SHP77 treated with DMSO at 0.1 percent for 48 hours (cell line): ENCODE measurements around the gene NRP2.

Source experiments
- DNase-seq: peaks from one replicate; lab custom pipeline; 2025; lab: John Stamatoyannopoulos, UW

Gene NRP2

GRCh38 chr2:205805136-205805535, 122.8 kb downstream of the NRP2 start:
- no peak for DNase-seq

GRCh38 chr2:205806143-205806905, 124.0 kb downstream of the NRP2 start:
- no peak for DNase-seq

GRCh38 chr2:205807229-205807628, 124.9 kb downstream of the NRP2 start:
- no peak for DNase-seq

- no peak for DNase-seq
These were observed 125.5 kb downstream of the NRP2 start for GRCh38 chr2:205807758-205808157.

GRCh38 chr2:205808486-205809121, 126.3 kb downstream of the NRP2 start:
- no peak for DNase-seq

GRCh38 chr2:205811387-205811786, 129.1 kb downstream of the NRP2 start:
- no peak for DNase-seq

GRCh38 chr2:205814039-205814364, 131.7 kb downstream of the NRP2 start:
- no peak for DNase-seq

- no peak for DNase-seq
These were observed 133.4 kb downstream of the NRP2 start for GRCh38 chr2:205815673-205816072.

GRCh38 chr2:205816268-205816667, 134.0 kb downstream of the NRP2 start:
- no peak for DNase-seq

- DNase-seq = no peak
These were observed 140.3 kb downstream of the NRP2 start for GRCh38 chr2:205822579-205822978.

GRCh38 chr2:205827809-205828365, 145.6 kb downstream of the NRP2 start:
- no peak for DNase-seq

GRCh38 chr2:205833864-205834263, 151.6 kb downstream of the NRP2 start:
- DNase-seq = no peak

GRCh38 chr2:205834796-205835195, 152.5 kb downstream of the NRP2 start:
- DNase-seq = no peak

GRCh38 chr2:205835251-205835791, 153.0 kb downstream of the NRP2 start:
- DNase-seq = no peak

GRCh38 chr2:205835923-205836322, 153.6 kb downstream of the NRP2 start:
- DNase-seq = no peak

GRCh38 chr2:205836477-205837221, 154.3 kb downstream of the NRP2 start:
- DNase-seq = peak; percentile 65

GRCh38 chr2:205837663-205838062, 155.4 kb downstream of the NRP2 start:
- no peak for DNase-seq

GRCh38 chr2:205845446-205845845, 163.1 kb downstream of the NRP2 start:
- DNase-seq = no peak
